Choroid plexus epithelial cell (primary cell): ENCODE measurements around the gene CLCN6.

ENCODE experiments used
- DNase-seq: peaks from one replicate; pipeline ENCODE4 v3.0.0-alpha.2; 2010; ENCODE audit warnings: low read depth
- H3K4me3 ChIP-seq: 2 replicates; pipeline ENCODE4 v1.5.1; 2011; ENCODE audit warnings: low read depth, mild to moderate bottlenecking, control low read depth, low read length, moderate library complexity
- TF ChIP-seq, protein P1 (sequence below): conservative IDR thresholded peaks from 2 replicates; pipeline ENCODE4 v1.5.1; 2011; ENCODE audit warnings: low read depth, mild to moderate bottlenecking, control low read depth, inconsistent platforms, low read length, moderate library complexity

CLCN6 gene

DNA sequence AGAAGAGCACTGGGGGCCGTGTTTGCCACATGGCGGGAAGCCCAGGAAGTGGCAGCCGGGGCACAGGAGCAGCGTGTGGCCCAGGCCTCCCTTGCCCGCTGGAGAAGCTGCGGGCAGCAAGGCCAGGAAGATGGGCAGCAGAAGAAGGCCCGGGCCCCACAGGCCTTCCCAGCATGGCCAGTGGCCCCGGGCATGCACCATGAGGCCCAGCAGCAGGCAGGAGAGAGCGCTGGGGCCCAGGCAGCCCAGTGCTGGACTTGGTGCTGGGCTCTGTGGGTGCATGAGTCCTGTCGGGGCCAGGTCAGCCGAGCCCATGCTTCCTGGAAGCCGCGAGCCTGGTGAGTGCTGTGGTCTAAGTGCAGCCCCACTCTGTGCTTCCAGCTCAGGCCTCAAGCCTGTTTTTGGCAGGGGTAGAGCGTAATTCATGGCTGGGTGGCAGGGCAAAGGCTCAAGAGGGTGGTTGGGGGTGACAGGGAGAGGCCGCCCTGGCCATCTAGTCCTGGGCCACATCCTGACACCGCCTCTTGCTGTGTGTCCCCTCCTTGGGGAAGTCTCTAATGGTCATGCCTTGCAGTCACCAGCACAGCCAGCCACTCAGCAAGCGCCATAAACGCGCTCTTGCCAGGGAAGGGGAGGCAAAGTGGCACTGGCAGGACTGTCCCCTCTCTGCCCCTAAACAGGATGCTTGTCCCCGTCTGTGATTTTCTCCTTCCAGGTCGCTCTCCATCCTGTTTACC is 21.6 kb upstream of the CLCN6 start:
- TF ChIP-seq, protein P1, sequence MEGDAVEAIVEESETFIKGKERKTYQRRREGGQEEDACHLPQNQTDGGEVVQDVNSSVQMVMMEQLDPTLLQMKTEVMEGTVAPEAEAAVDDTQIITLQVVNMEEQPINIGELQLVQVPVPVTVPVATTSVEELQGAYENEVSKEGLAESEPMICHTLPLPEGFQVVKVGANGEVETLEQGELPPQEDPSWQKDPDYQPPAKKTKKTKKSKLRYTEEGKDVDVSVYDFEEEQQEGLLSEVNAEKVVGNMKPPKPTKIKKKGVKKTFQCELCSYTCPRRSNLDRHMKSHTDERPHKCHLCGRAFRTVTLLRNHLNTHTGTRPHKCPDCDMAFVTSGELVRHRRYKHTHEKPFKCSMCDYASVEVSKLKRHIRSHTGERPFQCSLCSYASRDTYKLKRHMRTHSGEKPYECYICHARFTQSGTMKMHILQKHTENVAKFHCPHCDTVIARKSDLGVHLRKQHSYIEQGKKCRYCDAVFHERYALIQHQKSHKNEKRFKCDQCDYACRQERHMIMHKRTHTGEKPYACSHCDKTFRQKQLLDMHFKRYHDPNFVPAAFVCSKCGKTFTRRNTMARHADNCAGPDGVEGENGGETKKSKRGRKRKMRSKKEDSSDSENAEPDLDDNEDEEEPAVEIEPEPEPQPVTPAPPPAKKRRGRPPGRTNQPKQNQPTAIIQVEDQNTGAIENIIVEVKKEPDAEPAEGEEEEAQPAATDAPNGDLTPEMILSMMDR, result no peak
- DNase-seq, result no peak
- H3K4me3 ChIP-seq, result no peak overlapping the region

DNA sequence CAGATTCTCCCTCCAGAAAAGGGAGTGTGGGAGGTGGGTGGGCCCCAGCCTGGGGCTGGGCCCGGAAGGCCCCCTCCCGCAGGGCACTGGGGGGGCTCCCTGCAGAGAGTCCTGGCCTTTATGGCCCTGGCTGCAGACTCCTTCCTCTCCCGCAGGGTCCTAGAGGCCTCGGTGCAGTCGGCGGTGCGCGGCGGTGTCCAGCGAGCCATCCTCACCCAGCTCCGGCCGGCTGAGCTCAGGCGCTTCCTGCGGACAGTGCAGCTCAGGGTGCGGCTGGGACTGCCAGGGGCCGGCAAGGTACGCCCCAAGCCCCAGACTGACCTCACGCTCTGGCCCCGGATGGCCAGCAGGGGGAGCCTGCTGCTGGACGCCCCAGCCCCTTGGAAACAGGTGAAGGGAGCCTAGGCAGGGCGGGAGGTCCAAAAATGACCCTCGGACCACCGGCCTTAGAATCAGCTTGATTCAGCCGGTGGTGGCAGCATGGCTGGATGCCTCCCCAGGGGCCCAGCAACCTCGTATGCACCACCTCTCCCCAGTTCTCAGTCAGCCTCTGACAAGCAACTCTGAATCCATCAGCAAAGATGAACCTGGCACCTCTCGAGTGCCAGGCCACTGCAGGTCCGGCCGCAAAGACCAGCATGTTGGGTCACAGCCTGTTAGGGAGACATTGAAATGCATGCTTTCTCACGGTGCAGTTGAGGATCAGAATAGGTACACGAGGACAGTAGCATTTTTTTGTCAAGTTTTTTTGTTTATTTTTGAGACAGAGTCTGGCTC is 20.8 kb upstream of the CLCN6 start:
- peak overlapping the region; percentile 44 for H3K4me3 ChIP-seq
- TF ChIP-seq, protein P1, result peak; percentile 80
- peak; percentile 63 for DNase-seq

DNA sequence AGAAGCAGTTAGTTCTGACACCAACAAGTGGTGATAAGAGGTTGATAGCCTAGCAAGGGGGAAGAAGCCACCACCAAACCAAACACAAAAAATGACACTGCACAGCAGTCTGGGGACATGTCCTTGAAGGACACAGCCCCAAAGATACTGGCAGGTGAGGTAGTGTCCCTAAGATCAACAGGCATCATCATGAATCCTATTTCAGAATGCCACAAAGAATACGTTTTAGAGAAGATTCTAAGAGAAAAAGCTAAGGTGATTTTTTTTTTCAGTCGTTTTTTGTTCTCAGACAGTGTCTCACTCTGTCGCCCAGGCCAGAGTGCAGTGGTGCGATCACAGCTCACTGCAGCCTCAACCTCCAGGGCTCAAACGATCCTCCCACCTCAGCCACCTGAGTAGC is 19.8 kb upstream of the CLCN6 start:
- TF ChIP-seq, protein P1, result no peak
- H3K4me3 ChIP-seq, result no peak overlapping the region
- no peak for DNase-seq

DNA sequence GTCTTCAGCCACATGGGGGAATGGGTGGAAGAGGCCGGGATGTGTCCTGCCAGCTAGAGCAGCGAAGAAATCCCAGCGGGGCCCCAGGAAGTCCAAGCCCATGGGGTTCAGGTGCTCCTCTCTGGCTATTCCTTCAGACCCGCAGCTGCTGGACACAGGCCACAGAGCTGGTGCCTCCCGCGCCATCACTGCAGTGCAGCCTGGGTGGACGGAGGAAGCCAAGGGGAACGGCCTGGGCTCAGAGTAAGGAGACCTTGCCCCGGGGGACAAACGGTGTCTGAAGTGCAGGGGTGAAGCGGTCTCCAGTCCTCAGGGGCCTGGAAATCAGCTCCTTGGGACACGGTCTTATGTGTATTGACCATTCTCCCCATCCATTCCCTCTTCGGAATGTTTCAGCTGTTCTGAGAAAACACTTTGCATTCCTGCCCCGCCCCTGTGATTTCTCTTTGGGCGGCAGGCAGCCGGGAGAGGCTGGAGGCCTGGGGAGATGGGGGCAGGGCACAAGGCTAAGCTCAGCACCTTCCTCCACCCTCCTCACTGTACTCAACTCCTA is 18.7 kb upstream of the CLCN6 start:
- DNase-seq, result peak; percentile 67
- H3K4me3 ChIP-seq, result no peak overlapping the region
- TF ChIP-seq, protein P1, result no peak

DNA sequence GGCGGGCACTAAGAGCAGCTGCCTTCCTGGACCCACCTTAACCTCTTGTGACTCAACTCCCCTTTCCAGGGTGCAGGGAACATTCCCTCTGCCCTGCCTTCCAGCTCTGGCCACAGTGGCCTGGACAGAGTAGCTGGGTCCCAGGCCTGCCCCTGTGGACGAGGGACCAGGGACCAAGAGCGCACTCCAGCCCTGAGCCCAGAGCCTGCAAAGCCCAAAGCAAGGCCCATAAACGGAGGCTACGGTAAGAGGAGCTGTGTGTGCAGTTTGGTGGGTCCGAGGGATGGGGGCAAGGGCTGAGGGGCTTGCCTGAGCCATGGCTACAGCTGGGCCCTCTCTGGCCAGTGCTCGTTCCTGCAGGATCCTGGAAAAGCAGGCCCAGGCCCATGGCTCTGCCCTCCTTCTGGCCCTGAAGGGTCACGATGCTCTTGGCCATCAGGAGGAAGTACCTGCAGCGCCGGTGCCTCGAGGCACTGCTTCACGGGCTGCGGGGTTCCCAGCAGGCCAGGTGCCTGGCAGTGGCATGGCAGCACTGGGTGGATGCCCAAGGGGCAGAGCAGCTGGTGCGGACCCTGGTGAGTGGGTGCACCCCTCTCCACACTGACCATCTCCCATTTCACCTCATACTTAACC is 18.1 kb upstream of the CLCN6 start:
- TF ChIP-seq, protein P1, result no peak
- no peak overlapping the region for H3K4me3 ChIP-seq
- DNase-seq, result no peak

DNA sequence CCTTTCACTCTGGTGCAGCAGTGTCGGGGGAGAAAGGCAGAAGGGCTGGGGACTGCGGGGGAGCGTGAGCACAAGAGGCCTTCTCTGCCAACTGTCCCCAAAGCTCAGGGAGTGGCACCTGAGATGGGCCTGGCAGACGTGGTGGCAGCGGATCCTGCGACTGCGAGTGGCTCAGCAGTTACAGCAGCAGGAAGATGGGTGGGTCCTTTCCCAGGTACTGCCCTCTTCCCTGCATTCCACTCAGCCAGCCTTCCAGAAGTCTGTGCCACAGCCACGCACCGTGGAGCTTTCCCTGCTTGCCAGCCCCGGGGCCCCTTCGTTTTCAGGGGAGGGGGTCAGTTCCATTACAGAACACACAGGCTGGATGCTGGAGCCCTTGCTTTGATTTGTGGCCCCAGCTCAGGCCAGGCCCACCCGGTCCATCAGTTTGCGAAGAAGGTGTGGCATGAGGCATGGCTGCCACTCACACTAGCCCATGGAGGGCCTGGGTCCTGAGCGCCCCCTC is 17.4 kb upstream of the CLCN6 start:
- no peak for DNase-seq
- TF ChIP-seq, protein P1, result no peak
- no peak overlapping the region for H3K4me3 ChIP-seq
